Keratinocyte (primary cell): Measurements from ENCODE around the gene AIDA. TPM values are rescaled to one million over a fixed set of nuclear protein-coding genes. Genes with fewer than 3 reads are reported as not detected.

Experiments
- DNase-seq: peaks from one replicate; pipeline ENCODE4 v3.0.0-alpha.2; 2011; ENCODE audit warnings: low read depth, missing footprints, low spot score
- FAIRE-seq: peaks from 2 replicates; lab custom pipeline; 2011; peaks lifted over from hg19 to GRCh38; lab: Jason Lieb, UNC
- H2AFZ ChIP-seq: 2 replicates; pipeline ENCODE4 v1.6.0; 2012; ENCODE audit warnings: low read length, control low read depth, inconsistent platforms; ENCODE audit not compliant: control insufficient read depth
- H3K27ac ChIP-seq: 2 replicates; pipeline ENCODE4 v1.5.1; 2011; ENCODE audit warnings: low read length; ENCODE audit not compliant: control insufficient read depth, insufficient read depth
- H3K27me3 ChIP-seq: 3 replicates; pipeline ENCODE4 v1.6.0; 2011; ENCODE audit warnings: low read length; ENCODE audit not compliant: control insufficient read depth, insufficient read depth; ENCODE audit errors: extremely low read depth
- H3K36me3 ChIP-seq, 2 experiments: 2 replicates in 1 of 2; 3 replicates in 1 of 2; pipeline ENCODE4 v1.5.1; 2011; ENCODE audit warnings: low read length in 2 of 2, mild to moderate bottlenecking in 1 of 2; ENCODE audit not compliant: control insufficient read depth in 2 of 2, insufficient read depth in 2 of 2; ENCODE audit errors: extremely low read depth in 1 of 2
- H3K4me1 ChIP-seq: 3 replicates; pipeline ENCODE4 v1.5.1; 2011; ENCODE audit warnings: low read length; ENCODE audit not compliant: control insufficient read depth, insufficient read depth; ENCODE audit errors: extremely low read depth
- H3K4me2 ChIP-seq: 3 replicates; pipeline ENCODE4 v1.6.0; 2011; ENCODE audit warnings: low read depth, low read length; ENCODE audit not compliant: control insufficient read depth, insufficient read depth; ENCODE audit errors: extremely low read depth
- H3K4me3 ChIP-seq, 3 experiments: fragments of 200-600 bp in 1 of 3; sonication (generic) in 1 of 3; 2 replicates in 2 of 3; 3 replicates in 1 of 3; pipeline ENCODE4 v1.5.1; 2011 to 2016; ENCODE audit warnings: low read length in 3 of 3, mild to moderate bottlenecking in 3 of 3, control low read depth in 2 of 3, inconsistent platforms in 1 of 3, low read depth in 1 of 3, mixed read lengths in 1 of 3, mixed run types in 1 of 3, moderate library complexity in 1 of 3; ENCODE audit not compliant: control insufficient read depth in 2 of 3, insufficient read depth in 2 of 3; ENCODE audit errors: extremely low read depth in 1 of 3
- H3K79me2 ChIP-seq: 2 replicates; pipeline ENCODE4 v1.6.0; 2012; ENCODE audit warnings: low read length; ENCODE audit not compliant: control insufficient read depth, insufficient read depth
- H3K9ac ChIP-seq: 3 replicates; pipeline ENCODE4 v1.6.0; 2011; ENCODE audit warnings: low read length; ENCODE audit not compliant: control insufficient read depth, insufficient read depth; ENCODE audit errors: extremely low read depth
- H3K9me1 ChIP-seq: 3 replicates; pipeline ENCODE4 v1.6.0; 2011; ENCODE audit warnings: low read length; ENCODE audit not compliant: control insufficient read depth, insufficient read depth; ENCODE audit errors: extremely low read depth
- H3K9me3 ChIP-seq: 2 replicates; pipeline ENCODE4 v1.5.1; 2012; ENCODE audit warnings: low read depth, low read length; ENCODE audit not compliant: control insufficient read depth
- H4K20me1 ChIP-seq: 3 replicates; pipeline ENCODE4 v1.6.0; 2011; ENCODE audit warnings: low read length; ENCODE audit not compliant: control insufficient read depth, insufficient read depth; ENCODE audit errors: extremely low read depth
- EZH2 ChIP-seq: IDR thresholded peaks from one replicate; pipeline ENCODE4 v1.6.1; 2012; ENCODE audit warnings: inconsistent platforms, mild to moderate bottlenecking, low read length, moderate library complexity
- dilution Hi-C: fragments of 300-500 bp; cut with MboI; formaldehyde crosslinking; loops from one replicate; pipeline ENCODE4 v1.7.0; 2020; ENCODE audit warnings: low sequenced_read_pairs; ENCODE audit not compliant: extremely low pct_ligation_motif_present
- polyA plus RNA-seq, 5 experiments: library from polyadenylated mRNA; depleted of rRNA in 3 of 5; stranded (reverse) in 3 of 5; stranded (forward) in 1 of 5; unstranded in 1 of 5; fragments of >200 nt; gene quantifications; 1 replicate in 1 of 5; 2 replicates in 3 of 5; 3 replicates in 1 of 5; pipeline versions ENCODE4 v1.2.1 to v1.2.3, GENCODE V29; 2011 to 2012; ENCODE audit warnings: missing spikeins in 2 of 5, low read depth in 1 of 5, low replicate concordance in 1 of 5
- TF ChIP-seq, protein P1 (sequence below), 3 experiments: IDR thresholded peaks in 1 of 3; conservative IDR thresholded peaks in 1 of 3; optimal IDR thresholded peaks in 1 of 3; 2 replicates in 2 of 3; 3 replicates in 1 of 3; pipeline versions ENCODE3 to v1.5.1; 2011; ENCODE audit warnings: low read length in 3 of 3, mild to moderate bottlenecking in 3 of 3, moderate library complexity in 2 of 3, control low read depth in 1 of 3, inconsistent platforms in 1 of 3; ENCODE audit not compliant: insufficient read depth in 2 of 3; ENCODE audit errors: extremely low read depth in 1 of 3

AIDA gene
- polyA plus RNA-seq, 1 donor (not counting 4 experiments of a cell fraction or from before 2014, with no cell fraction given) = 86.8 TPM

DNA sequence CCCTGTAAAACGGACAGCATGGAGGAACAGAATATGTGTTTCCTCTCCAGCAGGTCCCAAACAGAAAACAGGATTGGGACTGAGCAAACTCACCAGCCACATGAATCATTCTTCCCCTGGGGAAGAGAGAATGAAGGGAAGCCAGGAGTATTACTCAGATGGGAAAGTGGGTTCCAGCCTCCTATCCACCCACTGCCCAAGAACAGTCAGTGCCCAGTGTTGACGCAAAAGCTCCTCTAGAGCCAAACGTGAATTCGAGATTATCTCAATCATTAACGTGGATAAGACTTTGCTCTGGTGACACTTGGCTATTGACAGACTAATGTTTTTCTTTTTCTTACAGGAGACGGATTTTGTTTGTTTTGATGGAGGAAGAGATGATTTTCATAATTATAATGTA, 85.1 kb downstream of the AIDA start:
- Histone ChIP-seq H3K27me3 (no peaks in the 10 kb centered on the region), H3K27ac (no peak overlapping the region), H3K9me1 (no peaks in the 10 kb centered on the region), H3K9ac (no peak overlapping the region), H2AFZ (no peak overlapping the region), H4K20me1 (no peaks in the 10 kb centered on the region), H3K79me2 (no peaks in the 10 kb centered on the region), H3K4me2 (no peak overlapping the region), H3K36me3 (peaks cover 10% of the 10 kb centered on the region in 2 experiments), H3K4me1 (no peaks in the 10 kb centered on the region), H3K9me3 (no peaks in the 10 kb centered on the region), H3K4me3 (no peak overlapping the region)
- dilution Hi-C loops = no loop called here
- FAIRE-seq = no peak
- TF ChIP-seq, protein P1, sequence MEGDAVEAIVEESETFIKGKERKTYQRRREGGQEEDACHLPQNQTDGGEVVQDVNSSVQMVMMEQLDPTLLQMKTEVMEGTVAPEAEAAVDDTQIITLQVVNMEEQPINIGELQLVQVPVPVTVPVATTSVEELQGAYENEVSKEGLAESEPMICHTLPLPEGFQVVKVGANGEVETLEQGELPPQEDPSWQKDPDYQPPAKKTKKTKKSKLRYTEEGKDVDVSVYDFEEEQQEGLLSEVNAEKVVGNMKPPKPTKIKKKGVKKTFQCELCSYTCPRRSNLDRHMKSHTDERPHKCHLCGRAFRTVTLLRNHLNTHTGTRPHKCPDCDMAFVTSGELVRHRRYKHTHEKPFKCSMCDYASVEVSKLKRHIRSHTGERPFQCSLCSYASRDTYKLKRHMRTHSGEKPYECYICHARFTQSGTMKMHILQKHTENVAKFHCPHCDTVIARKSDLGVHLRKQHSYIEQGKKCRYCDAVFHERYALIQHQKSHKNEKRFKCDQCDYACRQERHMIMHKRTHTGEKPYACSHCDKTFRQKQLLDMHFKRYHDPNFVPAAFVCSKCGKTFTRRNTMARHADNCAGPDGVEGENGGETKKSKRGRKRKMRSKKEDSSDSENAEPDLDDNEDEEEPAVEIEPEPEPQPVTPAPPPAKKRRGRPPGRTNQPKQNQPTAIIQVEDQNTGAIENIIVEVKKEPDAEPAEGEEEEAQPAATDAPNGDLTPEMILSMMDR (optimal IDR thresholded peaks at IDR 0.05 in 1 of 3, IDR thresholded peaks at IDR 0.05 in 1 of 3, conservative IDR thresholded peaks at IDR 0.05 in 1 of 3; ENCODE audit: extremely low read depth in 1 of 3, insufficient read depth in 2 of 3, low read length in 3 of 3) = no peak
- TF ChIP-seq EZH2 = no peak
- DNase-seq = no peak

DNA sequence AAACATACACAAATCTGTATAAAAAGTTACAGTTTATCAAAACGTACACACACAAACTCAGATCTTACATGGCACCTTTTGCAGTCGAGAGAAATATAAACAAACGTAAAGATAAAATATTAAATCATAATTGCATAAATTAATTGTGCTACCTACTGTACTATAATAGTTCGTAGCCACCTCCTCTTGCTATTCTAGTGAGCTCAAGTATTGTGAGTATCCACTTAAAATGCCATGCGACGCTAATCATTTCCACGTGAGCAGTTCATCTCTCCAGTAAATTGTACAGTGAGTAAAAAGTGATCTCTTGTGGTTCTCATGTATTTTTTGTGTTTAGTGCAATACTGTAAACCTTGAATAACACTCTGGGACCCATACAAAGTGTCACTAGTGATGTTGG, 88.1 kb downstream of the AIDA start:
- Histone ChIP-seq H3K4me1 (peaks cover 6% of the 10 kb centered on the region), H3K4me3 (no peak overlapping the region), H3K9me1 (no peaks in the 10 kb centered on the region), H3K79me2 (peaks cover 5% of the 10 kb centered on the region), H4K20me1 (no peaks in the 10 kb centered on the region), H3K27ac (no peak overlapping the region), H2AFZ (no peak overlapping the region), H3K36me3 (peaks cover 5 to 10% of the 10 kb centered on the region in 2 experiments), H3K4me2 (no peak overlapping the region), H3K27me3 (no peaks in the 10 kb centered on the region), H3K9ac (no peak overlapping the region), H3K9me3 (no peaks in the 10 kb centered on the region)
- FAIRE-seq = no peak
- no peak for DNase-seq
- TF ChIP-seq, protein P1 (optimal IDR thresholded peaks at IDR 0.05 in 1 of 3, IDR thresholded peaks at IDR 0.05 in 1 of 3, conservative IDR thresholded peaks at IDR 0.05 in 1 of 3; ENCODE audit: extremely low read depth in 1 of 3, insufficient read depth in 2 of 3, low read length in 3 of 3) = no peak
- no peak for TF ChIP-seq EZH2
- dilution Hi-C loops = no loop called here
